ENCODE measurements around the gene GHRH. TPM values are rescaled to one million over a fixed set of nuclear protein-coding genes. Genes with fewer than 3 reads are reported as not detected.

GHRH gene
- total RNA-seq, 2 experiments from 2014 or later: not detected

GRCh38 chr20:37298190-37298939 is 36.8 kb upstream of the GHRH start:
- Mint-ChIP-seq H3K36me3 (ENCODE audit: low read depth) (peaks cover 69% of the 10 kb centered on the region), H3K4me1 (ENCODE audit: low read depth) (peaks cover 39% of the 10 kb centered on the region), H3K27ac (no peak overlapping the region), H3K27me3 (no peaks in the 10 kb centered on the region), H3K4me3 (no peak overlapping the region), H3K9me3 (no peaks in the 10 kb centered on the region)
- no peaks in the 10 kb centered on the region for H3K9me3 ChIP-seq (ENCODE audit: control insufficient read depth in 1 of 2, insufficient read depth in 1 of 2, low read length in 2 of 2)
- intact Hi-C loops (cut with DNase I, micrococcal nuclease): loop anchor here in 1 of 2 experiments (10.0 kb wide), 1 partner anchor 1136 kb away; the partner anchor contains the start of gene SNHG17
- peaks cover 38% of the 10 kb centered on the region for H3K36me3 ChIP-seq (ENCODE audit: insufficient read depth, low read length)
- peaks cover 7% of the 10 kb centered on the region for H3K4me1 ChIP-seq (ENCODE audit: insufficient read depth, low read length)
- no peak for ATAC-seq (ENCODE audit: poor library complexity)
- POLR2A ChIA-PET: interaction anchor here (1.0 kb wide), 1 partner anchor 9 kb away, joined by 3 read pairs; the partner anchor contains the start of gene MANBAL
- no peaks in the 10 kb centered on the region for H3K27me3 ChIP-seq (ENCODE audit: control insufficient read depth in 1 of 2, insufficient read depth in 2 of 2, low read length in 2 of 2)
- H3K27ac ChIP-seq (ENCODE audit: low read depth in 1 of 2, low read length in 2 of 2): no peak overlapping the region
- peak in 1 of 14 experiments; percentile 27 for DNase-seq
- TF ChIP-seq CTCF (IDR thresholded peaks at IDR 0.05): no peak
- CTCF ChIA-PET: no interaction called here
- H3K4me3 ChIP-seq (ENCODE audit: low read length): no peak overlapping the region

GRCh38 chr20:37297066-37297736 is 35.6 kb upstream of the GHRH start:
- H3K4me1 ChIP-seq (ENCODE audit: insufficient read depth, low read length): peaks cover 11% of the 10 kb centered on the region
- H3K9me3 ChIP-seq (ENCODE audit: control insufficient read depth in 1 of 2, insufficient read depth in 1 of 2, low read length in 2 of 2): no peaks in the 10 kb centered on the region
- H3K27ac Mint-ChIP-seq: no peak overlapping the region
- H3K27me3 ChIP-seq (ENCODE audit: control insufficient read depth in 1 of 2, insufficient read depth in 2 of 2, low read length in 2 of 2): no peaks in the 10 kb centered on the region
- H3K4me3 ChIP-seq (ENCODE audit: low read length): no peak overlapping the region
- H3K36me3 Mint-ChIP-seq (ENCODE audit: low read depth): peaks cover 67% of the 10 kb centered on the region
- no peaks in the 10 kb centered on the region for H3K9me3 Mint-ChIP-seq
- intact Hi-C loops (cut with DNase I, micrococcal nuclease): loop anchor here in 1 of 2 experiments (10.0 kb wide), 1 partner anchor 1138 kb away; the partner anchor contains the start of gene SNHG17
- H3K4me3 Mint-ChIP-seq: no peak overlapping the region
- TF ChIP-seq CTCF (IDR thresholded peaks at IDR 0.05): no peak
- DNase-seq: no peak
- H3K4me1 Mint-ChIP-seq (ENCODE audit: low read depth): peaks cover 47% of the 10 kb centered on the region
- no peak overlapping the region for H3K27ac ChIP-seq (ENCODE audit: low read depth in 1 of 2, low read length in 2 of 2)
- no peak for ATAC-seq (ENCODE audit: poor library complexity)
- POLR2A ChIA-PET: no interaction called here
- CTCF ChIA-PET: no interaction called here
- peaks cover 31% of the 10 kb centered on the region for H3K36me3 ChIP-seq (ENCODE audit: insufficient read depth, low read length)
- H3K27me3 Mint-ChIP-seq: no peaks in the 10 kb centered on the region

- H3K36me3 Mint-ChIP-seq (ENCODE audit: low read depth): peaks cover 59% of the 10 kb centered on the region
- no peak for DNase-seq
- H3K4me1 ChIP-seq (ENCODE audit: insufficient read depth, low read length): peaks cover 11% of the 10 kb centered on the region
- no peaks in the 10 kb centered on the region for H3K27me3 Mint-ChIP-seq
- no peak overlapping the region for H3K4me3 ChIP-seq (ENCODE audit: low read length)
- intact Hi-C loops (cut with DNase I, micrococcal nuclease): loop anchor here in 1 of 2 experiments (10.0 kb wide), 1 partner anchor 1138 kb away; the partner anchor contains the start of gene SNHG17
- no peak for ATAC-seq (ENCODE audit: poor library complexity)
- H3K9me3 ChIP-seq (ENCODE audit: control insufficient read depth in 1 of 2, insufficient read depth in 1 of 2, low read length in 2 of 2): no peaks in the 10 kb centered on the region
- CTCF ChIA-PET: no interaction called here
- no peak overlapping the region for H3K27ac Mint-ChIP-seq
- H3K9me3 Mint-ChIP-seq: no peaks in the 10 kb centered on the region
- H3K27me3 ChIP-seq (ENCODE audit: control insufficient read depth in 1 of 2, insufficient read depth in 2 of 2, low read length in 2 of 2): no peaks in the 10 kb centered on the region
- no peak overlapping the region for H3K4me3 Mint-ChIP-seq
- H3K4me1 Mint-ChIP-seq (ENCODE audit: low read depth): peaks cover 54% of the 10 kb centered on the region
- H3K36me3 ChIP-seq (ENCODE audit: insufficient read depth, low read length): peaks cover 23% of the 10 kb centered on the region
- H3K27ac ChIP-seq (ENCODE audit: low read depth in 1 of 2, low read length in 2 of 2): no peak overlapping the region
- no peak for TF ChIP-seq CTCF (IDR thresholded peaks at IDR 0.05)
- POLR2A ChIA-PET: no interaction called here
These were observed 34.8 kb upstream of the GHRH start for GRCh38 chr20:37296371-37296770.

Data from CD4-positive, alpha-beta T cell (primary cell).